Motor neuron (in vitro differentiated cells): ENCODE results near the gene BUB3. TPM values are rescaled to one million over a fixed set of nuclear protein-coding genes. Genes with fewer than 3 reads are reported as not detected.
A peak's percentile ranks its signal among the peaks of the same experiment; 100 is the strongest.

Experiments used
- ATAC-seq, 8 experiments: fragments of 200-7000 bp; cut with Tn5 transposase; replicated peaks in 6 of 8; 2 replicates each; pipeline ENCODE4 v1.8.0; 2021; ENCODE audit warnings: mild to moderate bottlenecking in 8 of 8, moderate library complexity in 8 of 8
- H3K27ac ChIP-seq, 2 donors: fragments of 250-450 bp; sonication (Bioruptor Pico); 2 replicates each; pipeline ENCODE4 v1.9.0; 2021; ENCODE audit warnings: antibody characterized with exemption in 2 of 2, mild to moderate bottlenecking in 2 of 2, moderate library complexity in 1 of 2
- H3K4me1 ChIP-seq, 2 donors: fragments of 250-450 bp; sonication (Bioruptor Pico); replicated peaks in 1 of 2; 2 replicates each; pipeline ENCODE4 v1.6.1; 2021; ENCODE audit warnings: antibody characterized with exemption in 2 of 2, mild to moderate bottlenecking in 2 of 2, moderate library complexity in 1 of 2
- H3K4me3 ChIP-seq, 5 donors: fragments of 250-450 bp; sonication (Bioruptor Pico); 2 replicates each; pipeline ENCODE4 v1.9.0; 2021; ENCODE audit warnings: antibody characterized with exemption in 5 of 5, mild to moderate bottlenecking in 5 of 5, moderate library complexity in 4 of 5
- WGBS, 10 experiments: fragments of 450-650 bp; shearing (Covaris generic); methylation state at CpG; one replicate each; pipeline ENCODE4 v1.0.0; 2022; 5-methylcytosine and 5-hydroxymethylcytosine counted together
- in situ Hi-C, 9 experiments: fragments of 400-800 bp; cut with MboI; loops; one replicate each; pipeline ENCODE4 v1.15.0; 2021; ENCODE audit warnings: low sequenced_read_pairs in 9 of 9, low pct_unique_long_range_greater_than_20kb in 2 of 9; ENCODE audit not compliant: unreplicated experiment in 9 of 9
- total RNA-seq, 8 experiments: library from RNA; unstranded; fragments of 300-600 nt; gene quantifications; 2 replicates each; pipeline versions ENCODE4 v1.2.3 to v1.2.4, GENCODE V29; 2022

The BUB3 gene
- total RNA-seq, 8 experiments from 2014 or later = 58.3 to 130 (median 85.4) TPM

- H3K4me3 ChIP-seq = peak overlapping the region in 1 of 5 donors; percentile 8
Observed at GRCh38 chr10:123150986-123151736, 3.0 kb upstream of the BUB3 start.

GRCh38 chr10:123151737-123152135, 2.5 kb upstream of the BUB3 start:
- Histone ChIP-seq H3K4me1 (peaks cover 8 to 18% of the 10 kb centered on the region in 2 donors), H3K4me3 (no peak overlapping the region), H3K27ac (no peak overlapping the region)
- 14 to 53% (median 39%) methylated on average over 3 to 7 of the region's 7 CpGs for WGBS, 10 experiments
- no peak for ATAC-seq
- in situ Hi-C loops = no loop called here

More at GRCh38 chr10:123150986-123151736, 3.0 kb upstream of the BUB3 start:
- Histone ChIP-seq H3K4me1 (peaks cover 8 to 21% of the 10 kb centered on the region in 2 donors), H3K27ac (no peak overlapping the region)
- 3 to 34% (median 14%) methylated on average over 4 to 28 of the region's 56 CpGs; no CpG with 5 or more reads in 2 of the 10 experiments for WGBS, 10 experiments
- ATAC-seq = no peak
- in situ Hi-C loops = no loop called here

- ATAC-seq = no peak
Observed at GRCh38 chr10:123153486-123154091, 613 bp upstream of the BUB3 start.

GRCh38 chr10:123154711-123155505, 706 bp downstream of the BUB3 start:
- Histone ChIP-seq H3K4me3 (peak overlapping the region; percentile 73 to 97 (median 94)), H3K27ac (peak overlapping the region; percentile 84 to 90), H3K4me1 (peaks cover 6 to 35% of the 10 kb centered on the region in 2 donors)
- peak; percentile 65 to 73 (median 70) for ATAC-seq
- 0 to 12% (median 0%) methylated on average over 1 to 24 of the region's 49 CpGs; no CpG with 5 or more reads in 1 of the 10 experiments for WGBS, 10 experiments
- in situ Hi-C loops = no loop called here

More at GRCh38 chr10:123153486-123154091, 613 bp upstream of the BUB3 start:
- peak overlapping the region in 1 of 5 donors; percentile 10 for H3K4me3 ChIP-seq
- in situ Hi-C loops = no loop called here
- peaks cover 8 to 30% of the 10 kb centered on the region in 2 donors for H3K4me1 ChIP-seq
- 39 to 100% (median 53%) methylated on average over 1 to 8 of the region's 9 CpGs; no CpG with 5 or more reads in 1 of the 10 experiments for WGBS, 10 experiments
- H3K27ac ChIP-seq = no peak overlapping the region

- Histone ChIP-seq H3K27ac (no peak overlapping the region), H3K4me3 (no peak overlapping the region), H3K4me1 (peaks cover 6 to 32% of the 10 kb centered on the region in 2 donors)
- WGBS, 10 experiments = 18 to 100% (median 87%) methylated on average over 1 to 2 of the region's 2 CpGs
- in situ Hi-C loops = no loop called here
- ATAC-seq = no peak
Observed at GRCh38 chr10:123156078-123156477, 1.9 kb downstream of the BUB3 start.

GRCh38 chr10:123157210-123157609, 3.0 kb downstream of the BUB3 start:
- Histone ChIP-seq H3K4me3 (no peak overlapping the region), H3K4me1 (peaks cover 2 to 28% of the 10 kb centered on the region in 2 donors), H3K27ac (no peak overlapping the region)
- ATAC-seq = no peak
- in situ Hi-C loops = no loop called here
- 33 to 100% (median 80%) methylated on average over 1 to 3 of the region's 3 CpGs; no CpG with 5 or more reads in 1 of the 10 experiments for WGBS, 10 experiments

- no peak overlapping the region for H3K4me3 ChIP-seq
- WGBS, 10 experiments = 67 to 100% (median 86%) methylated on average over 1 of the region's 1 CpG; no CpG with 5 or more reads in 2 of the 10 experiments
- in situ Hi-C loops = no loop called here
- no peak overlapping the region for H3K27ac ChIP-seq
- peaks cover 2 to 28% of the 10 kb centered on the region in 2 donors for H3K4me1 ChIP-seq
- ATAC-seq = no peak
Observed at GRCh38 chr10:123158682-123159081, 4.5 kb downstream of the BUB3 start.

GRCh38 chr10:123160311-123160980, 6.2 kb downstream of the BUB3 start:
- Histone ChIP-seq H3K27ac (no peak overlapping the region), H3K4me3 (no peak overlapping the region), H3K4me1 (peaks cover 0 to 23% of the 10 kb centered on the region in 2 donors)
- 81 to 100% (median 92%) methylated on average over 2 to 11 of the region's 11 CpGs for WGBS, 10 experiments
- in situ Hi-C loops = no loop called here
- ATAC-seq = no peak

- in situ Hi-C loops = no loop called here
- Histone ChIP-seq H3K4me3 (no peak overlapping the region), H3K4me1 (no peaks in the 10 kb centered on the region), H3K27ac (no peak overlapping the region)
- ATAC-seq = no peak
- 83 to 100% (median 91%) methylated on average over 1 to 2 of the region's 2 CpGs; no CpG with 5 or more reads in 2 of the 10 experiments for whole genome bisulfite sequencing, 10 experiments
Observed at GRCh38 chr10:123164319-123164718, 10.1 kb downstream of the BUB3 start.

GRCh38 chr10:123165445-123166072, 11.4 kb downstream of the BUB3 start:
- 40 to 100% (median 81%) methylated on average over 1 to 4 of the region's 4 CpGs; no CpG with 5 or more reads in 4 of the 10 experiments for WGBS, 10 experiments
- Histone ChIP-seq H3K4me1 (no peaks in the 10 kb centered on the region), H3K4me3 (no peak overlapping the region), H3K27ac (no peak overlapping the region)
- in situ Hi-C loops = no loop called here
- ATAC-seq = peak in 1 of 8 experiments; percentile 8

- 93 to 100% (median 100%) methylated on average over 2 of the region's 2 CpGs; no CpG with 5 or more reads in 6 of the 10 experiments for WGBS, 10 experiments
- in situ Hi-C loops = no loop called here
- Histone ChIP-seq H3K4me3 (no peak overlapping the region), H3K27ac (no peak overlapping the region), H3K4me1 (no peaks in the 10 kb centered on the region)
- no peak for ATAC-seq
Observed at GRCh38 chr10:123166618-123167017, 12.4 kb downstream of the BUB3 start.

GRCh38 chr10:123170961-123171360, 16.8 kb downstream of the BUB3 start:
- in situ Hi-C loops = no loop called here
- no peak for ATAC-seq
- Histone ChIP-seq H3K4me1 (no peaks in the 10 kb centered on the region), H3K4me3 (no peak overlapping the region), H3K27ac (no peak overlapping the region)
- 94 to 100% (median 100%) methylated on average over 1 to 4 of the region's 4 CpGs; no CpG with 5 or more reads in 1 of the 10 experiments for WGBS, 10 experiments
